NCI-H1417 treated with DMSO at 0.1 percent for 48 hours (cell line): Measurements from ENCODE around the gene NXPH1.
A peak's percentile ranks its signal among the peaks of the same experiment; 100 is the strongest.

Source experiments
- DNase-seq: peaks from one replicate; lab custom pipeline; 2025; lab: John Stamatoyannopoulos, UW

NXPH1 gene

DNA sequence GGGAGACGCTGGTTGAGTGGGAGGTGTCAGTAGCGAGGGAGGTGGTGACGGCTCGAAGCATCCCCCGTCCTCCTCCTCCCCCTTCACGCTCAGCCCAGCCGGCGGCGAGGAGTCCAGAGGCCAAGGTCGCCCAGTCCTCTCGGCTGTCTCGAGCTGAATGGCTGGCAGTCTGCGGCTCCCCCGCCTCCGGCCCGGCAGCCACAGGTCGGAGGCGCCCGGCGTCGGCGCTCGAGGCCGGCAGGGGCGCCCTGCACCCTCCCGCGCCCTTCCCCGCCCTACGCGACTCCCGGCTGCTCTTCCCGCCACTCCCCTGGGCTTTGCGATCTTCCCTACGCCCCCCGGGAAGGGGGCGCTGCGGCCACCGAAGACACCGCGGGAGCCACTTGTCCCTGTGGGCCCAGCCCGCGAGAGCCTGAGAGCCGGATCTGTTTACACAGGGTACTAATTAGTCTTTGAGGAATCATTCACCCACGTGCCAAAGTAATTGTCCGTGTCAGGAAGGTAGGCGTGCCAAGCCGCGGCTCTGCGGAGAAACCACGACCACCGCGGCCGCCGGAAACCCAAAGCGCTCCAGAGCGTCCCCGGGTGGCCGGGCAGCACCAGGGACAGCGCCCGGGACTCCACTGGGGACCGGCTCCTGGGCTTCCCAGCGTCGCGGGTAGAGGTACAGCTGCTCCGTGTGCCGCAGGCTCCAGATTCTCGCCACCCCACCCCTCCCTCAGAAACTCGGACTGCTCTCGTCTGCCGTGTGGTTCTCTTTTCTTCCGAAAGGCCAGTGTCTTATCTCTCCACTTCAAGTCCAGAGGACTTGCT lies at the start of gene NXPH1:
NXPH1 (plus strand) TSS at position 133 of the 813 bp plus-strand sequence.
- peak; percentile 56 for DNase-seq

DNA sequence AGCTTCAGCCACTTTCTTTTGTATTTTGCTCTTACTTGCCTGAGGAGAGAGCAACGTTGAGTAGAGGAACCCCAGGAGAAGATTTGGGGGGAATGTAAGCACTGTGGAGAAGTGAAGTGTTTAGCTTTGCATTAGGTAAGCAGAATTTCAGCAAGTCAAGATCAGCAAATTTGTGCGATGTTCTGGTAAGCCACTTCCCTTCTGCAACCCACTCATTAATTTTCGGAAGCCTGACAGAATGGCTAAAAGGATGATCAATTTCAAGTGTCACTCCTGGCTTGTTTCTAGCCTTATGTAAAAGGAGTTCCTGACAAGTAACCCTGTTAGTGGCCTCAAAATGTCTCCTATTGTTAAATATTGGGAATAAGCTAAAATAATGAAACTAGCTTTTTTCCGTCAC lies 48.5 kb upstream of the NXPH1 start:
- DNase-seq: no peak

DNA sequence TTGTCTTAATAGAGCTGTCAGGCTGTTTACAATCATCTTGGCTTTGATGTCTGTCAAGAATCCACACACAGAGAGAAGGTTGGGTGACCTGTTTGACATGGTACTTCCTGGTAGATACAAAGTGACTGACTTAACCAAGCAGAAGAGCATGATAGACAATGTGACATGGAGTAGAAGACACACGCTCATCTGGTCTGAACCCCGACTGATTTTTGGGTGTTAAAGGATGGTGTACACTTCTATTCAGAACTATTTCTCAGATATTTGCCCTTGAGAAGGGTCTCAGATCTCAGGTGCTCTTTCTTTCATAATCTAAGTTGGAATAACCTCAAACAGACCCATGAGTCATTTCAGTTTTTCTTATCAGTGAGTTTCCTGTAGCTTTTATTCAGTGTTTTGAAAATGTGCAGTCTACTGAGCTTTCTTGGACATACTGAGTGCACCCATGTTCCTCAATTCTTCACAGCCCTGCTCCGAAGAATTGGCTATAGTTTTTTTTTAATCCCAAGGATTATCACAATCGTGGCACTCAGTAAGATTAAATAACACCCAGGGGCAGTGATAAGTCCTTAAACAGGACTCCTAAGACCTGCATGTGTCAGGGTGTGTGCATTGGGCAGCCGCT lies 46.4 kb upstream of the NXPH1 start:
- no peak for DNase-seq

DNA sequence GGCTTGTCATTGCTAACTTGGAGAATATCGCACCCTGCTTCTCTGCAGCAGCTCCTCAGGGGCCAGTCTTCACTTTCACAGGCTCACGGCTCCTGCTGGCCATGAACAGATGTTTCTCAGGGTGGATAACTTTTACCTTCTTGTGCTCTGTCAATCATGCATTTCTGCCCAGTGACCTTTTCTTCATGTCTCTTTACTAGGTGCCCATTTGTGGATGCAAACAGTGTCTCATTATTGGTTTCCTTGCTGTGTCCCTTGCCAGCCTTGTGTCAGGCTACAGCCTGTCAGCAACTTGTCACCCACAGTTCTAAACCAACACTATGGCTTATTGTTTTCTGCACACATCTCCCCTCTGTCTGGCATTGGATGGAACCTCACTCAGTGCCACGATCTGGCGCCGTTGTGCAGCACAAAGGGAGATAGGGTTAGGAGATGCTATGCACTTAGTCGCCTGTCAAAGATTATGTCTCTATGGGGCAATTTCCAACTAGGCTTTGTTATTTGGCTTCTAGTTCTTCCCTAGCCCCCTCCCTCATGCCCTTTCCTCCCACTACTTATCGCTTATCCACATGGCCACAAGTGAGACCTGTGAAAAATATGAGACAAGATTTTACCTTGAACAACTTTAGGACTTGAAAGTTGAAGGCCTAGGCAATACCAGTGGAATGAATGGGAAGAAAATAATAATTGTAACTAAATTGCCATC lies 45.7 kb upstream of the NXPH1 start:
- DNase-seq: no peak

DNA sequence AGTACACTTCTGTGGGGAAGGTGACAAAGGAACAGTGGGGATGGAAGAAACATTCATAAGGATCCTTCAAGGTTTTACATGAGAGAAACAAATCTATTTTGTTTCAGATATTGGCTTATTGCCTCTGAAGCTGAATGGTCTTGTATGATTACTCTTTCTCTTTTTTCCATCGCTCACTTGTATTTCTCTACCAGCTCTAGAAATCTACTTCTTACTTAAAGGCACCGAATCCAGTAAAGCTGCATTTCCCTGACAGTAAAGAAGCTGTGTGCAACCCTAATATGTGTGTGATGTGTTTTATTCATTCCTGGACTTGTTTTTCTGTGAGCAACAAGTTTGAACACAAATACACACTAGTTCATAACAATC lies 45.2 kb upstream of the NXPH1 start:
- no peak for DNase-seq

DNA sequence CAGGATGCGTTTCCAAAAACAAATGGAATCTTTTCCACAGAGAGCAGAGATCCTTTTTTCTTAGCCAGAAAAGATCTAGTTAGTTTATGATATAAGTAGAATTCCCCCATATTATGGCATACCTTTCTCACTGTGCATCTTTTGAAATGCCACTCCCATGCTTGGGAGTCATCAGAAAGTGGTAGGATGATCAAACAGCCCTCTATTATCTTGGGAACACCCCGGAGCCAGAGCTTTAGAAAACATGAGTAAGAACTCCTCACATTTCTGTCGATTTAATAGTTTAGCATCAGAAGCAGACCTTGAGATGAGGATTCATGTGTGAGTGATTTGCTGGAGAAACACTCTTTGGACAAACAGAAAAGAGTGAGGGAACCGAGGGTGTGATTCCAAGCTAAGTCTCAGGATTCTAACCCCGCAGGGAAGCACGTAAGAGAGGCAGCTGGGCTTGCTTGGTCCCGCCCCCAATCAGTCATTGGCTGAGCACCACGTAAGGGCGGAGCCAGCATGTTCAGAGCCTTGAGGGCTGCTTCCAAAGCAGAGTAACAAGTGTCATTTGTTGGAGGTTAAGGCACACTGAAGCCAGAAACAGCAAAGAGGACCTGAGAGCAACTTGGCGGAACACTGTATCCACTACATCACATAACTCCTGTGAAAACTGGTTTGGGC lies 43.7 kb upstream of the NXPH1 start:
- no peak for DNase-seq

DNA sequence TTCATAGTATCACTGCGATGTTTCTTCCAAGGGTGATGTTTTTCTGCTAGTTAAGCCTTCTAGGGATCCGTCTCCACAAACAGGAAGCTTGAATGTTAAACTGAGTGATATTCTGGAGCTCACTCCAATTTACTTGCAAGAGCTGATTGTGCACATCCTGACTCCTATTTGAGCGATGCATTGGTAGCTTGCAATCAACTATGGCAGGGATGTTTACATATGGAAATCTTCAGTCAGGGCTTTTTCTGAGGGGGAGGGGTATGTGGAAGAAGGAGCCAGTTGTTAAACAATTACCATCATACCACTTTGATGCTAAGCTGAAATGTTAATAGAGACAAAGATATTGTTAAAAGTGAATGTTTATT lies 43.2 kb upstream of the NXPH1 start:
- no peak for DNase-seq

DNA sequence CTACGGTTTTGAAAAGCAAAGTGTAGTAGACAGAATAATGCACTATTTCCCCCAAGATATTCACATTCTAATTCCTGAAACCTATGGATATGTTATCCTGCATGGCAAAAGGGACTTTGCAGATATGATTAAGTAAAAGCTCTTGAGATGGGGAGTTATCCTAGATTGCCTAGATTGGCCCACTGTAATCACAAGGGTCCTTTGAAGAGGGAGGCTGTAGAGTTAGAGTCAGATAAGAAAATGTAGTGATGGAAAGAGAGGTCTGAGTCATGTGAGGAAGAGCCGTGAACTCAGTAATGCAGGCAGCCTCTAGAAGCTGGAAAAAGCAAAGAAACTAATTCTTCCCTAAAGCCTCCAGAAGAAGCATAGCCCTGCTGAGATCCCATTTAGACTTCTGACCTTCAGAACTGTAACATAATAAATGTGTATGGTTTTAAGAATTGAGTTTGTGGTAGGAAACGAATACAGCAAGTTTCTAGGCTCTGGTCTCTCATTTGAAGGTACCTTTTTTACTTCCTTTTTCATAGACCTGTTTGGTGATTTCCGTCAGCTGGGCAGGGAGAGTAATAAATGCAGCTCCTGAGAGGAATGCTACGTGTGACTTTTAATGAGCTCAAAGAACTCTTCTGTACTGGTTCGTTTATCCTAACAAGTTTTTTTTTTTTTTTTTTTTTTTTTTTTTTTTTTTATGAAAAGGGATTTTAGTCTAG lies 41.9 kb upstream of the NXPH1 start:
- no peak for DNase-seq

DNA sequence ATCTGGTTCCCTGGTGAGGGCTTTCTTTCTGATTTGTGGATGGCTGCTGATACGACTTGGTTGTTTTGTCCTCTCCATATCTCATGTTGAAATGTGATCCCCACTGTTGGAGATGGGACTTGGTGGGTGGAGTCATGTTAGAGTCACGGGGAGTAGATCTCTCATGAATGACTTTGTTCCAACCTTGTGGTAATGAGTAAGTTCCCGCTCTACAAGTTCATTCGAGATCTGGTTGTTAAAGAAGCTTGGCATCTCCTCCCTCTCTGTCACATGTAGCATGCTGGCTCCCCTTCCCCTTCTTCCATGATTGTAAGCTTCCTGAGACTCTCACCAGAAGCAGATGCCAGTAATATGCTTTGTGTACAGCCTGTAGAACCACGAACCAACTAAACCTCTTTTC lies 37.1 kb upstream of the NXPH1 start:
- DNase-seq: no peak

DNA sequence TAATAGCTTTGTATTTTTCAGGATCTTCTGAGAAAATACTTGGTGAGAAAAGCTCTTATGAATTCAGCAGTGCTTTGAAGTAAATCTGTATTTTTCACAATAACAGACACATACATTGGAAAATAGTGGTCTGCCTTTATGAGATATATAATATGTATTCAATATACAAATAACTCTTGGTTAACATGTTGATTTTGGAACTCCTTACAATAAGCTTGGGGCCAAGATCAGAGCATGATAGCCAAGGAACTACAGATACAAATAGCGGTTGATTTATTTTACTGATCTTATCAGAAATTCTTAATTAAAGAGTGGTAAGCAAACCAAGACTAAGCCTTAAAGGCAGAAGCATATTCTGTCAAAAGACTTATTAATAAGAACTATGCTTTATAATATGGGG lies 24.5 kb upstream of the NXPH1 start:
- DNase-seq: no peak

DNA sequence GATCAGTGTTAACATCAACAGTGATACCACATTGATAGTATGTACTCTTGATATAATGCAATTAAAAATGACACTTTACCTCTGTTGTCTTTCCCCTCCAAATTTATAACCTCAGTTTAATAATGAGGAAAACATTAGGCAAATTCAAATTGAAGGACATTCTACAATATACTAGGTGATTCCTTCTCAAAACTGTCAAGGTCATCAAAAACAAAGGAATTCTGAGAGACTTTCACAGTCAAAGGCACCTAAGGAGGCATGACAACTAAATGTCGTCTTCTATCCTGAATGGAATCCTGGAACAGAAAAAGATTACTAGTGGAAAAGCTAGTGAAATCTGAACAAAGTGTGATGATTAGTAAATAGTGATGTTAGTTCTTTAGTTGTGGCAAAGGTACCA lies 22.3 kb upstream of the NXPH1 start:
- no peak for DNase-seq

DNA sequence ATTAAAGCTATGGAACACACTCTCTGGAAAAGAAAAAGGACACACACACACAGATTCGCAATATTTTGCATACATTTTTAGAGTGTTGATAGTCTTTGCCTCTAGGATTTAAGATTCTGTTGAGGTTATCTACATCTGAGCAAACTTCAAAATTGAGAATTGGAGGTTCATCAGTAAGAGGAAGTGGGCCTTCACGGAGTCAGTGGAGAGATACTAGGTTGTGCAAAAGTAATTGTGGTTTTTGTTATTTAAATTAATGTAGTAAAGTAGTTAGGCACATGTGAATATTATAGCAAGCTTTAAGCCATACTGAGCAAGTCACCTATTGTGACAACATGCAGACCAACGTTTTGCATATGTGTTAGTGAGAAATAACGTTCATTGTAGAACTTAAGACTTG lies 19.8 kb upstream of the NXPH1 start:
- DNase-seq: no peak

DNA sequence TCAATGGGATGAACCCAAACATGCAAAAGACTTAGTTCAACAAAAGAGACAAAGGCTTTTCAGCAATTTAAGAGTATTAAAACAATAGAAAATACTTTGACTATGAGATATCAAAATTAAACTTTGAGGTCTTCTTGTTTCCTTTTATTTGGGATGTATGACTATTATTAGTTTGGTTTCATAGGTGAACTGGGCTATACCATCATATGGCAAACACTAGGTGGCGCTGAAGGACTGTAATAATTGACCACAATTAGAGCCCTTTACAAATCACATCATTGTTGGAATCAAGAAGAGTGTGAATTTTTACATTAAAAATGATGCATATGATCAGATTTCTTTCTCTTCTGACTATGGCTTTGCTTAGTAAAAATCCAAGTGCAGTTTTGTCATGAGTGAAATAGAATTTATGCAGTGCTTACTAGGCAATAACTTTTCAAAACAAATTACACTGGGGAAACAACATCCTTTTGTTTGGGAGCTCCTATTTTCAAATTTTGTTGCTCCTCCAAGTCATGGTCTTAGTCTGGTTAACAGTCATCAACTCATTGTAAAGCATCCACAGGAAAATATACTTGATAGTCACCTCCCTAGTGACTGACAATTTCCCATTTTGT lies 14.7 kb upstream of the NXPH1 start:
- peak; percentile 54 for DNase-seq

DNA sequence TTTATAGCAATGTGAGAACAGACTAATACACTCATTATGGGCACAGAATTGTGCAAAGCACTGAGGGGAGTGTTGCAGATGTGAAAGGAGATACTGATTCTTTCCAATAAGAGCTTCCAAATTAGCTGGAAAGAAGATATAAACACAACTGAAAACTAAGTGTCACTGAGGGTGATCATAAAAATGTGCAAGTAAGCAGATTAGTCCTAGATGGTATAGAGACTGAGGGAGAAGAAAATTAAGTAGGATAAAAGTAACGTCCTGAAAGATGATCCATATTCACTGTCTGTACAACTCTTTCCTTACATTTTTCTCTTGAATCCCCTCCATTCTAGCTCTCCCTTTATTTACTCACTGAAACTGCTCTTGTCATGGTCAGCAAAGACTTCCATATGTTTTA lies 11.2 kb upstream of the NXPH1 start:
- no peak for DNase-seq

DNA sequence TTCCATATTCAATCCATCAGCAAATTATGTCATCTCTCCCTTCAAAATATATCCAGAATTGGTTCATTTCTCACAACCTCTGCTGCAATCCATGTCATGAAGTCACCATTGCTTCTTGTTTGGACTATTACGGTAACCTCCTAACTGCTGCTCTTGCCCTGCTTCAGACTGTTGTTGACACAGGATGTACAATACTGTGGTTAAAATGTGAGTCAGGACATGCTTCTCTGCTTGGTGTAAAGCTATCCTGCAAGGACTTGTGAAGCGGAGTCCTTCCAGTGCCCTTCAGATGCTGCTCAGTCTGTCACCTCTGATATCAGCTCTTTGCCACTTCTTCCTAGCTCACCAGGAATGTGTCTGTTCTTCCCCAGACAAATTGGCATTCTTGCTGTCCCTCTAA lies 10.4 kb upstream of the NXPH1 start:
- DNase-seq: no peak

DNA sequence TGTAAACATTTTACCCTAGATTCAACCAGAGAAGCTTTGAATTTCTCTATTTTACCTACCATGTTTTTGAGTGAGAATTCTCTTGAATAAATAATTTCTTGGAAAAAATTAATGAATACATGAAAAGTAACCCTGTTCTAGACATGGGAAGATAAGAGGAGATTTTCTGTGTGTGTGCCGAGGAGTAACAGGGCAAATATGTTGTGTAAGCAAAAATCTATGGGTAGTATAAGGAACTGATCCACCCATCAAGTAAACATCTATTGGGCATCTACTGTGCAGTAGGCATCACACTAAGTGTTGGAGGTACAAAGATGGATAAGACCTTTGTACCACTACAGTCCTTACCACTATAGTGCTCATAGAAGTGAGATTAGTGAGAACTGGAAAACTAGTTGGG lies 8.2 kb upstream of the NXPH1 start:
- DNase-seq: no peak

DNA sequence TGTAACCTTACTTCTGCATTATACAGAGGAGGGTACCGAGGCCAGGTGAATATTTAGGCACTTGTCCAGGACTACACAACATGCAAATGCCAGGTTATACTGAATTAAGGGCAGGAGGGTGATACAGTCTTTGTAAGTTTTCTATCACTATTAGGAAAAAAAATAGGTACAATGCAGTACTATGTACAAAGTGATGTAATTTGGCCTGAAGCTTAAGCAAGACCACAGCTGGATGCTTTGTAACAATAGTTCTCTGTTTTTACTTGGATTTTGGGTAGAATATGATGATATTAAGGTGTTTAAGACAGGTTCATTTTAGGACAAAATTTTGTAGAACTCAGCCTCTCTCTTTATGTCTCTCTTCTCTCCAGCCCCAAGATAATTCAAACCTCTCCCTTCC lies 2.8 kb upstream of the NXPH1 start:
- no peak for DNase-seq

DNA sequence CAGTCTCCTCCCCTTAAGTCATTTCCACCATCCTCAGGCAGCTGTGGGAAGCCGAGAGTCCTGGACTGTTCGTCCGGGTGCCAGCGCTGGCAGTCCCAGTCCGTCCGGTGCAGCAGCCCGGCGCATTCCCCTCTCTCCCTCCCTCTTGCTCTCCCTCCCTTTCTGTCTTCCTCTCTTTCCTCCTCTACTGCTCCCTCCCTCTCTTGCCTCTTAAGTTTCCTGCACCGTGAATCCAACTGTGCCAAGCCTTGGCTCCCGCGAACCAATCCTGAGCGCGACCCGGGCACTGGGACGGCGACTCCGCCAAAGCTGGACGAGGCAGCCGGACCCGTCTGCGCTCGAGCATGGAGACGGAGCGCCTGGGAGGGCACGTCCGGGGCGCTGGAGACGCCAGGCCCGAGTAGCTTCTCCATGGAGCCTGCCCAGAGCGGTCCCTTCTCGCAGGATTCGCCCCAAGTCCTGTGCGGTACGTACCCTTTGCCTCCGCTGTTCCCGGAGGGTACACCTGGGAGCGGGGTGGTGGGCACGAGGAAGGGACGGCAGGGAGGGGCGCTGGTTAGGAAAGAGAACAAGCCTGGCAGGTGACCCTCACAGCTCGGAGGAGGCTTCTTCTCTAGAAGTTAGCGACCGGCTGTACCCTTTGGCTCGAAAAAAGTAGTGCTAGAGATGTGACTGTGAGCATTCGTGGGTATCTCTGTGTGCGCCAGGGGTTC lies 1.0 kb downstream of the NXPH1 start:
- no peak for DNase-seq

DNA sequence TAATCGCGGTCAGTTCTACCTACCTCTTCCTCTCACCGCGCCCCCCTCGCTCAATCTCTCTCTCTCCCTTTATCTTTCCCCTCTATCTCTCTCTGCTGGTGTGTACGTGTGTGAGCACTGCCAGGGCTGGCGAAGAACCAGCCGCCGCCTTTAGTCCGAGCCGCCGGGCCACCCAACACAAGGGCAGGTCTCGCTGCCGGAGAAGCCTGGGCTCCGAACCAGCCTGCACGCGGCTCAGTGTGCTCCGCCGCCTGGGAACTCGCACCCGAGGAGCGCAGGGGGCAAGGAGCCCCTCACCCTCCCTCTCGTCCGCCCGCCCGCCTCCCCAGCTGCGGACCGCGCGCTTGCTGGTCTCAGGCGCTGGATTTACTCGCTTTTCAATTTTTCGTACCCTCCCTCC lies 1.7 kb downstream of the NXPH1 start:
- no peak for DNase-seq

DNA sequence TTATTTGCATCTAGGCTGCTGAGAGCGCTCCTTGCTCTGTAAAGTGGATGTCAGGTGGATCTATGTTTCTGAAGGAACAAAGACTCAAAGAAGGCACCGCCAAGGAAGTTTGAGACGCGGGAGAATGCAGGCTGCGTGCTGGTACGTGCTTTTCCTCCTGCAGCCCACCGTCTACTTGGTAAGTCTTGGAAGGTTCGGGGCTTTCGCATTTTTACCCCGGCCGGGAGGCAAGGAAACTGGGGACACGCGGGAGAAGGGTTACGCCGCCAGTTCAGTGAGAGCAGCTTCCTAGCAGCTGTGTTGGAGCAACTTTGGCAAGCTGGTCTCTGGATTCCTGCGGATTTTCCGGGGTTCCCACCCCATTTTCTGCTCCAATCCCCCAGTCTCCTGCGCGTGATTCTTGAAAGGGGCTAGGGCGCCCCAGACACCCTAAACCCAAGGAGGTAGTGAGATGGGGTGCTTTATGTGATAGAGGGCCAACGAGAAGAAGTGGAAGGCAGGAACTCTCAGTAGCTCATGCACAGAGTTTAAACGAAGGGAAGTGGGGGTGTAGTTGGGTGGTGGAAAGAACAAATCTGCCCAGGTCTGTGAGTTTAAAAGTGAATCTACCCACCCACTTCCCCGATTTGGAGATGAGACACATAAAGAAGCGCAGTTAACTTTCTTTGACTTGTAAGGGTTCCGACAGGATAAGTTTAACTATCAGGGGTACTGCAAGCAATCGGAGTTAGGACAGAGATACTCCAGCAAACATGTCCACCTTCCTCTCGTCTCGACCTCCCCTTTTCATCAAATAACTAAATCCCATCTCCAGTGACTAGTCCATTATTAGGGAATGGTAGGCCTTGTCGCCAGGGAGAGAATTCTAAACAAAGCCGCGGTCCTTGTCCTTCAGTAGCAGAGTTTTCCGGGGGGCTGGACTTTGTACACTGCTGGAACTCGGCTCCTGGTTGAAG lies 2.5 kb downstream of the NXPH1 start:
- DNase-seq: no peak
